Breast epithelium (tissue), 3 donors: ENCODE data around the gene TMEM132C.

ENCODE experiments used
- POLR2A ChIP-seq: fragments of 450-650 bp; IDR thresholded peaks from one replicate; pipeline ENCODE4 v1.6.1; 2016; ENCODE audit warnings: antibody characterized with exemption, mild to moderate bottlenecking, moderate library complexity
- TF ChIP-seq, protein P1 (sequence below), 3 donors: fragments of 450-650 bp; IDR thresholded peaks; one replicate each; pipeline ENCODE4 v1.5.1; 2016 to 2017; ENCODE audit warnings: antibody characterized with exemption in 3 of 3, mild to moderate bottlenecking in 3 of 3, moderate library complexity in 3 of 3

- TF ChIP-seq, protein P1, sequence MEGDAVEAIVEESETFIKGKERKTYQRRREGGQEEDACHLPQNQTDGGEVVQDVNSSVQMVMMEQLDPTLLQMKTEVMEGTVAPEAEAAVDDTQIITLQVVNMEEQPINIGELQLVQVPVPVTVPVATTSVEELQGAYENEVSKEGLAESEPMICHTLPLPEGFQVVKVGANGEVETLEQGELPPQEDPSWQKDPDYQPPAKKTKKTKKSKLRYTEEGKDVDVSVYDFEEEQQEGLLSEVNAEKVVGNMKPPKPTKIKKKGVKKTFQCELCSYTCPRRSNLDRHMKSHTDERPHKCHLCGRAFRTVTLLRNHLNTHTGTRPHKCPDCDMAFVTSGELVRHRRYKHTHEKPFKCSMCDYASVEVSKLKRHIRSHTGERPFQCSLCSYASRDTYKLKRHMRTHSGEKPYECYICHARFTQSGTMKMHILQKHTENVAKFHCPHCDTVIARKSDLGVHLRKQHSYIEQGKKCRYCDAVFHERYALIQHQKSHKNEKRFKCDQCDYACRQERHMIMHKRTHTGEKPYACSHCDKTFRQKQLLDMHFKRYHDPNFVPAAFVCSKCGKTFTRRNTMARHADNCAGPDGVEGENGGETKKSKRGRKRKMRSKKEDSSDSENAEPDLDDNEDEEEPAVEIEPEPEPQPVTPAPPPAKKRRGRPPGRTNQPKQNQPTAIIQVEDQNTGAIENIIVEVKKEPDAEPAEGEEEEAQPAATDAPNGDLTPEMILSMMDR (IDR thresholded peaks at IDR 0.05) = no peak
- TF ChIP-seq POLR2A = no peak
Measured at GRCh38 chr12:128743916-128744315, 476.9 kb downstream of the TMEM132C start.
